SK-N-SH (cell line): ENCODE data around the gene MRPL17. TPM values are rescaled to one million over a fixed set of nuclear protein-coding genes. Genes with fewer than 3 reads are reported as not detected.

Source experiments
- CTCF ChIA-PET: fragments of 300-600, 350-600 bp; formaldehyde crosslinking; extraction: SDS; loops from one replicate; lab custom pipeline; 2021; lab: Yijun Ruan, JAX
- POLR2A ChIA-PET: fragments of 350-600 bp; sonication (Branson Sonifier 250); formaldehyde crosslinking; extraction: SDS; loops from one replicate; lab custom pipeline; 2020; ENCODE audit warnings: antibody characterized with exemption, inconsistent platforms; lab: Yijun Ruan, JAX
- DNase-seq: peaks from one replicate; pipeline ENCODE4 v3.0.0; 2012
- H2AFZ ChIP-seq: fragments of 200-600 bp; sonication (generic); 2 replicates; pipeline ENCODE4 v1.8.1; 2016; ENCODE audit warnings: antibody characterized with exemption, mild to moderate bottlenecking, low read depth
- H3F3A ChIP-seq: fragments of 200-600 bp; sonication (generic); replicated peaks from 2 replicates; pipeline ENCODE3; 2016; ENCODE audit warnings: antibody characterized with exemption, mild to moderate bottlenecking; ENCODE audit not compliant: insufficient read depth
- H3K27ac ChIP-seq, 2 experiments: fragments of 200-500 bp in 1 of 2; fragments of 200-600 bp in 1 of 2; sonication (Bioruptor generic) in 1 of 2; sonication (generic), shearing (Covaris generic) in 1 of 2; 2 replicates each; pipeline versions ENCODE4 v1.5.1 to v1.6.1; 2014 to 2016; ENCODE audit warnings: low read depth in 2 of 2, inconsistent platforms in 1 of 2, low read length in 1 of 2, mild to moderate bottlenecking in 1 of 2, mixed read lengths in 1 of 2
- H3K27me3 ChIP-seq: fragments of 200-600 bp; sonication (generic), shearing (Covaris generic); 2 replicates; pipeline ENCODE4 v1.6.1; 2016; ENCODE audit warnings: mixed run types; ENCODE audit not compliant: insufficient read depth
- H3K36me3 ChIP-seq, 2 experiments: fragments of 200-500 bp in 1 of 2; fragments of 200-600 bp in 1 of 2; sonication (Bioruptor generic) in 1 of 2; sonication (generic) in 1 of 2; replicated peaks in 1 of 2; 2 replicates each; pipeline versions ENCODE3 to v1.5.1; 2014 to 2016; ENCODE audit warnings: low read length in 1 of 2, mild to moderate bottlenecking in 1 of 2; ENCODE audit not compliant: insufficient read depth in 2 of 2, control insufficient read depth in 1 of 2
- H3K4me1 ChIP-seq, 2 experiments: fragments of 200-500 bp in 1 of 2; fragments of 200-600 bp in 1 of 2; sonication (Bioruptor generic) in 1 of 2; sonication (generic), shearing (Covaris generic) in 1 of 2; 2 replicates each; pipeline versions ENCODE4 v1.5.1 to v1.6.1; 2014 to 2016; ENCODE audit warnings: low read depth in 1 of 2, low read length in 1 of 2, mixed run types in 1 of 2; ENCODE audit not compliant: insufficient read depth in 2 of 2, control insufficient read depth in 1 of 2
- H3K4me2 ChIP-seq: fragments of 200-600 bp; sonication (generic), shearing (Covaris generic); 2 replicates; pipeline ENCODE4 v1.6.1; 2017; ENCODE audit warnings: mixed run types
- H3K4me3 ChIP-seq, 2 experiments: fragments of 200-500 bp in 1 of 2; fragments of 200-600 bp in 1 of 2; sonication (Bioruptor generic) in 1 of 2; sonication (generic), shearing (Covaris generic) in 1 of 2; 2 replicates each; pipeline versions ENCODE4 v1.5.1 to v1.8.1; 2014 to 2016; ENCODE audit warnings: low read depth in 2 of 2, inconsistent platforms in 1 of 2, low read length in 1 of 2, mild to moderate bottlenecking in 1 of 2, mixed read lengths in 1 of 2, moderate library complexity in 1 of 2
- H3K79me2 ChIP-seq: fragments of 200-600 bp; sonication (generic); 2 replicates; pipeline ENCODE4 v1.8.1; 2017; ENCODE audit warnings: mild to moderate bottlenecking; ENCODE audit not compliant: insufficient read depth
- H3K9ac ChIP-seq: fragments of 200-600 bp; sonication (generic); 2 replicates; pipeline ENCODE4 v1.6.1; 2017; ENCODE audit warnings: mixed run types
- H3K9me2 ChIP-seq: fragments of 200-600 bp; sonication (generic); 2 replicates; pipeline ENCODE4 v1.6.1; 2017; ENCODE audit warnings: mixed run types
- H3K9me3 ChIP-seq: fragments of 200-600 bp; sonication (generic); 2 replicates; pipeline ENCODE4 v1.6.1; 2017; ENCODE audit warnings: mixed run types, mild to moderate bottlenecking, moderate library complexity
- H4K20me1 ChIP-seq: fragments of 200-600 bp; sonication (generic); 2 replicates; pipeline ENCODE4 v1.6.1; 2017; ENCODE audit warnings: mild to moderate bottlenecking, mixed run types; ENCODE audit not compliant: insufficient read depth
- CHD2 ChIP-seq: fragments of 150-350 bp; IDR thresholded peaks from 2 replicates; pipeline ENCODE4 v1.6.1; 2018; ENCODE audit warnings: low read length; ENCODE audit not compliant: partially characterized antibody
- CTCF ChIP-seq: fragments of 200-600 bp; sonication (generic); IDR thresholded peaks from 2 replicates; pipeline ENCODE4 v1.6.1; 2017; ENCODE audit warnings: antibody characterized with exemption, mild to moderate bottlenecking, moderate library complexity
- EP300 ChIP-seq, 2 experiments: IDR thresholded peaks; 2 replicates each; pipeline versions ENCODE4 v1.4.0 to v1.6.1; 2012; ENCODE audit warnings: borderline replicate concordance in 1 of 2, low read depth in 1 of 2, low read length in 1 of 2
- FOSL2 ChIP-seq: IDR thresholded peaks from 2 replicates; pipeline ENCODE4 v1.4.0; 2012; ENCODE audit warnings: low read depth, mild to moderate bottlenecking, moderate library complexity, borderline replicate concordance
- FOXJ3 ChIP-seq: sonication (generic); formaldehyde crosslinking; IDR thresholded peaks from 2 replicates; pipeline ENCODE4 v1.5.1; 2020; ENCODE audit warnings: mild to moderate bottlenecking, missing genetic modification reagents
- FOXM1 ChIP-seq: IDR thresholded peaks from 2 replicates; pipeline ENCODE4 v1.4.0; 2012; ENCODE audit warnings: low read depth, mild to moderate bottlenecking
- GATA2 ChIP-seq: sonication (generic); formaldehyde crosslinking; IDR thresholded peaks from 2 replicates; pipeline ENCODE4 v1.5.0; 2020; ENCODE audit warnings: mild to moderate bottlenecking, missing genetic modification reagents
- MXI1 ChIP-seq: IDR thresholded peaks from 2 replicates; pipeline ENCODE4 v1.6.1; 2012; ENCODE audit warnings: mild to moderate bottlenecking, low read depth, low read length, improper control_type of control experiment
- NFIC ChIP-seq: IDR thresholded peaks from 2 replicates; pipeline ENCODE4 v1.4.0; 2012; ENCODE audit warnings: borderline replicate concordance
- NRF1 ChIP-seq: IDR thresholded peaks from 2 replicates; pipeline ENCODE4 v1.6.1; 2012; ENCODE audit warnings: low read depth, mild to moderate bottlenecking, low read length
- RCOR1 ChIP-seq: fragments of 150-350 bp; IDR thresholded peaks from 2 replicates; pipeline ENCODE4 v1.6.1; 2017; ENCODE audit warnings: antibody characterized with exemption, low read length
- REST ChIP-seq: IDR thresholded peaks from 2 replicates; pipeline ENCODE4 v1.6.1; 2012; ENCODE audit warnings: mild to moderate bottlenecking, low read depth, low read length, moderate library complexity
- YY1 ChIP-seq: IDR thresholded peaks from 2 replicates; pipeline ENCODE4 v1.4.0; 2012; ENCODE audit warnings: low read depth, mild to moderate bottlenecking
- WGBS: methylation state at CpG from one replicate; pipeline ENCODE4 v1.1.6; 2017; ENCODE audit warnings: low lambda C conversion rate; 5-methylcytosine and 5-hydroxymethylcytosine counted together
- polyA plus RNA-seq, 3 experiments: library from polyadenylated mRNA; depleted of rRNA; stranded (reverse); fragments of >200 nt; gene quantifications; 2 replicates each; pipeline ENCODE4 v1.2.3, GENCODE V29; 2012

MRPL17 gene
- polyA plus RNA-seq, 1 of the 3 experiments (the other 2 are of a cell fraction), result 88.6 TPM

- Histone ChIP-seq H3F3A (no peaks in the 10 kb centered on the region), H3K4me1 (peaks cover 0 to 20% of the 10 kb centered on the region in 2 experiments; a peak in 1 of 4 replicates), H3K4me3 (no peak overlapping the region), H4K20me1 (no peaks in the 10 kb centered on the region), H3K9me3 (no peaks in the 10 kb centered on the region), H3K9me2 (no peaks in the 10 kb centered on the region), H3K27ac (no peak overlapping the region), H3K36me3 (peaks cover 0 to 5% of the 10 kb centered on the region in 2 experiments), H3K9ac (no peak overlapping the region)
- POLR2A ChIA-PET, result no interaction called here
- TF ChIP-seq GATA2 (CRISPR knock-in tag) (no peak), EP300 (IDR thresholded peaks at IDR 0.05; ENCODE audit: borderline replicate concordance in 1 of 2, low read depth in 1 of 2, low read length in 1 of 2) (no peak), NRF1 (no peak), MXI1 (no peak), CTCF (no peak), FOXM1 (no peak), REST (no peak), CHD2 (no peak), YY1 (no peak)
- TF ChIP-seq, all 33 proteins: peak for 0
- Histone ChIP-seq H2AFZ (no peak overlapping the region), H3K79me2 (no peaks in the 10 kb centered on the region), H3K4me2 (no peak overlapping the region), H3K27me3 (no peaks in the 10 kb centered on the region)
- no peak for DNase-seq
- 75% methylated on average over 3 of the region's 3 CpGs for WGBS
- CTCF ChIA-PET, result interaction anchor here (1.0 kb wide), 1 partner anchor 69 kb away, joined by 3 read pairs; no protein-coding TSS in a partner anchor
These were observed 46.7 kb downstream of the MRPL17 start for GRCh38 chr11:6636480-6636879.

GRCh38 chr11:6635082-6635932 lies 47.8 kb downstream of the MRPL17 start:
- H3K4me3 ChIP-seq, result no peak overlapping the region
- CTCF ChIA-PET, result interaction anchor here (0.7 to 1.0 kb wide), 2 partner anchors 23 to 71 kb away, joined by 3 read pairs; partner anchors contain the start of gene TAF10

More at GRCh38 chr11:6635082-6635932, 47.8 kb downstream of the MRPL17 start:
- peaks cover 0 to 20% of the 10 kb centered on the region in 2 experiments; a peak in 1 of 4 replicates for H3K4me1 ChIP-seq
- H3K27ac ChIP-seq, result no peak overlapping the region
- no peaks in the 10 kb centered on the region for H3K9me2 ChIP-seq
- H3K27me3 ChIP-seq, result no peaks in the 10 kb centered on the region
- H2AFZ ChIP-seq, result no peak overlapping the region
- POLR2A ChIA-PET, result no interaction called here
- H3K4me2 ChIP-seq, result no peak overlapping the region
- no peaks in the 10 kb centered on the region for H3K9me3 ChIP-seq
- H3K9ac ChIP-seq, result no peak overlapping the region
- no peaks in the 10 kb centered on the region for H3K79me2 ChIP-seq
- H3F3A ChIP-seq, result no peaks in the 10 kb centered on the region
- H4K20me1 ChIP-seq, result no peaks in the 10 kb centered on the region
- DNase-seq, result no peak
- peaks cover 0 to 8% of the 10 kb centered on the region in 2 experiments for H3K36me3 ChIP-seq
- WGBS, result 83% methylated on average over 10 of the region's 10 CpGs
- no peak for TF ChIP-seq FOXJ3 (CRISPR knock-in tag)
- TF ChIP-seq REST, result no peak
- TF ChIP-seq RCOR1, result no peak
- TF ChIP-seq FOSL2, result no peak
- TF ChIP-seq NFIC, result no peak
